ENCODE data around the gene WRNIP1.

DNA sequence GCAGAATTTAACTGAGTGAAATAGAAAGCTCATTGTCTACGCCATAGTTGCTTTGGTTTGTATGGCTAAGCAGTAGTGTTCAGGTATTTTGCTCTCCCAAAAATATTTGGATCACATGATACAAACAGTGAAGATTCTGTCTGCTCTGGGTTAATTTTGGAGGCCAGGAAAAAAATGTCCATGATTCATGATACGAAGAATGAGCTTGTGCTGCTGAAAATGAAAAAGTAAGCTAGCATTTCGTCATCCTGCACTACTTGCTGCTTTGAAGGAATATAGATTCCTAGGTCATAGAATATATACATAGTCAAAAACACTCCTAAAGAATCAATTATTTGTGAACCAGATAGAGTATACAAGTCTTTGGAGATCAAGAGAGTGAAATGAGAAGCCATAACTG lies 8.3 kb downstream of the WRNIP1 start:
- TF ChIP-seq, protein P1, sequence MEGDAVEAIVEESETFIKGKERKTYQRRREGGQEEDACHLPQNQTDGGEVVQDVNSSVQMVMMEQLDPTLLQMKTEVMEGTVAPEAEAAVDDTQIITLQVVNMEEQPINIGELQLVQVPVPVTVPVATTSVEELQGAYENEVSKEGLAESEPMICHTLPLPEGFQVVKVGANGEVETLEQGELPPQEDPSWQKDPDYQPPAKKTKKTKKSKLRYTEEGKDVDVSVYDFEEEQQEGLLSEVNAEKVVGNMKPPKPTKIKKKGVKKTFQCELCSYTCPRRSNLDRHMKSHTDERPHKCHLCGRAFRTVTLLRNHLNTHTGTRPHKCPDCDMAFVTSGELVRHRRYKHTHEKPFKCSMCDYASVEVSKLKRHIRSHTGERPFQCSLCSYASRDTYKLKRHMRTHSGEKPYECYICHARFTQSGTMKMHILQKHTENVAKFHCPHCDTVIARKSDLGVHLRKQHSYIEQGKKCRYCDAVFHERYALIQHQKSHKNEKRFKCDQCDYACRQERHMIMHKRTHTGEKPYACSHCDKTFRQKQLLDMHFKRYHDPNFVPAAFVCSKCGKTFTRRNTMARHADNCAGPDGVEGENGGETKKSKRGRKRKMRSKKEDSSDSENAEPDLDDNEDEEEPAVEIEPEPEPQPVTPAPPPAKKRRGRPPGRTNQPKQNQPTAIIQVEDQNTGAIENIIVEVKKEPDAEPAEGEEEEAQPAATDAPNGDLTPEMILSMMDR (IDR thresholded peaks at IDR 0.05; ENCODE audit: insufficient read depth, low read length, poor library complexity, severe bottlenecking): no peak
- TF ChIP-seq EZH2phosphoT487 (conservative IDR thresholded peaks at IDR 0.05; ENCODE audit: low read length): no peak
